GM10266 (cell line): ENCODE data around the gene NEURL1.

Experiments
- DNase-seq: peaks from one replicate; pipeline ENCODE4 v3.0.0; 2012; ENCODE audit errors: extremely low spot score
- TF ChIP-seq, protein P1 (sequence below): IDR thresholded peaks from 2 replicates; pipeline ENCODE4 v1.5.1; 2012; ENCODE audit warnings: mild to moderate bottlenecking, low read depth; ENCODE audit not compliant: control insufficient read depth, insufficient read depth; ENCODE audit errors: missing control alignments

NEURL1 gene

DNA sequence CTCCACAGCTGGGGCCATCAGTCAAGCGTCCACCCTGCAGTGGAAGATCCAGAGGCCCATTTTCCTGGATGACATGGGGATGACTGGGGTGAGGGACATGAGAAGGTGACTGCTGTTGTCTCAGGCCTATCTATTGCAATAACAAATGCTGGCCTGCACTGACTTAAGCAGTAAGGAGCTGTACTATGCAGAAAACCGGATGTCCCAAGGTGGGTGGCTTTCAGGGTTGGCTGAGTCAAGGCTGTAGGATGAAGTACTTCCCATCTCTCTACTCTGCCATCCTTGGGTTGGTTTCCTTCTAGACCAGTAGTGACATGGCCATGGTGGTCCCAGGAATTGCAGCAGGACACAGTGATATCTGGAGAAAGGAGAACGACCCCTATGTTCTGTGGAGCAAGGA lies 48.1 kb downstream of the NEURL1 start:
- DNase-seq = peak; percentile 5
- TF ChIP-seq, protein P1, sequence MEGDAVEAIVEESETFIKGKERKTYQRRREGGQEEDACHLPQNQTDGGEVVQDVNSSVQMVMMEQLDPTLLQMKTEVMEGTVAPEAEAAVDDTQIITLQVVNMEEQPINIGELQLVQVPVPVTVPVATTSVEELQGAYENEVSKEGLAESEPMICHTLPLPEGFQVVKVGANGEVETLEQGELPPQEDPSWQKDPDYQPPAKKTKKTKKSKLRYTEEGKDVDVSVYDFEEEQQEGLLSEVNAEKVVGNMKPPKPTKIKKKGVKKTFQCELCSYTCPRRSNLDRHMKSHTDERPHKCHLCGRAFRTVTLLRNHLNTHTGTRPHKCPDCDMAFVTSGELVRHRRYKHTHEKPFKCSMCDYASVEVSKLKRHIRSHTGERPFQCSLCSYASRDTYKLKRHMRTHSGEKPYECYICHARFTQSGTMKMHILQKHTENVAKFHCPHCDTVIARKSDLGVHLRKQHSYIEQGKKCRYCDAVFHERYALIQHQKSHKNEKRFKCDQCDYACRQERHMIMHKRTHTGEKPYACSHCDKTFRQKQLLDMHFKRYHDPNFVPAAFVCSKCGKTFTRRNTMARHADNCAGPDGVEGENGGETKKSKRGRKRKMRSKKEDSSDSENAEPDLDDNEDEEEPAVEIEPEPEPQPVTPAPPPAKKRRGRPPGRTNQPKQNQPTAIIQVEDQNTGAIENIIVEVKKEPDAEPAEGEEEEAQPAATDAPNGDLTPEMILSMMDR = no peak

DNA sequence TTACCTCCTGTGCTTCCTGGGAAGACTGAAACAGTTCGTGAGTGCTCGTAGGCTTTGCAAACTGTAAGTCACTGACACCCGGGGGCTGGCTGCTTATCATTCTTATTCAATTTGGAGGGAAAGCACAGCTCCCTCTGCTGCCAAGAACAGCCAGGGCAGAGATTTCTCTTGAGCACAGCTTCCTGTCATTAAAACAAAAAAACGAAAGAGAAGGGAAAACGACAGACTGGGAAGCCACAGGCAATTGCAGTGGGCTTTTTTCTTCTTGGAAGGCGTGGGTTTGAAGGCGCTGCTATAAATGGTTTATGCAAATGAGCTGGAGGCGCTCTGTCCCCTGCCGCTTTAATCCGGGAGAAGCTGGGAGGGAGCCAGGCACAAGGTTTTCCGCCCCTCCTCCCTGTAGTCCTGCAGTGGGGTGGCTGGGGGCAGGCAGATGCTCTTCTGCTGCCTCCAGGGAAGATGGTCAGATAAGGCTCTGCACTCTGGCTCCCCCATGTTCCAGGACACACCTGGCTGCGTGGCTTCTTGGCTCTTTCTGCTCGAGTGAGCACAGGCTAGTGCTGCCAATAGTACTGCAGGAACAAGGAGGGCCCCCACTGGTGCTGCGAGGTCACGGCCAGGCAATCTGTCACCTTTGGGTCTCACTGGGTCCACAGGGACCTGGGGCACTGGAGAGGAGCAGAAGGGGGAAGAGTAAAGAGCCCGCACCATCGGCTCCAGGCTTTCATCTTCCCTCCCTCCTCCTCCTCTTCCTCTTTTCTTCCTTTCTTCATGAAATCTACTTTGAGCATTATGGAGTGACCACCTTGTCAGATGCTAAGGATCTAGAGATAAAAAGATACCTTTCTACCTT lies 49.5 kb downstream of the NEURL1 start:
- TF ChIP-seq, protein P1 = peak; percentile 67
- DNase-seq = peak; percentile 47

DNA sequence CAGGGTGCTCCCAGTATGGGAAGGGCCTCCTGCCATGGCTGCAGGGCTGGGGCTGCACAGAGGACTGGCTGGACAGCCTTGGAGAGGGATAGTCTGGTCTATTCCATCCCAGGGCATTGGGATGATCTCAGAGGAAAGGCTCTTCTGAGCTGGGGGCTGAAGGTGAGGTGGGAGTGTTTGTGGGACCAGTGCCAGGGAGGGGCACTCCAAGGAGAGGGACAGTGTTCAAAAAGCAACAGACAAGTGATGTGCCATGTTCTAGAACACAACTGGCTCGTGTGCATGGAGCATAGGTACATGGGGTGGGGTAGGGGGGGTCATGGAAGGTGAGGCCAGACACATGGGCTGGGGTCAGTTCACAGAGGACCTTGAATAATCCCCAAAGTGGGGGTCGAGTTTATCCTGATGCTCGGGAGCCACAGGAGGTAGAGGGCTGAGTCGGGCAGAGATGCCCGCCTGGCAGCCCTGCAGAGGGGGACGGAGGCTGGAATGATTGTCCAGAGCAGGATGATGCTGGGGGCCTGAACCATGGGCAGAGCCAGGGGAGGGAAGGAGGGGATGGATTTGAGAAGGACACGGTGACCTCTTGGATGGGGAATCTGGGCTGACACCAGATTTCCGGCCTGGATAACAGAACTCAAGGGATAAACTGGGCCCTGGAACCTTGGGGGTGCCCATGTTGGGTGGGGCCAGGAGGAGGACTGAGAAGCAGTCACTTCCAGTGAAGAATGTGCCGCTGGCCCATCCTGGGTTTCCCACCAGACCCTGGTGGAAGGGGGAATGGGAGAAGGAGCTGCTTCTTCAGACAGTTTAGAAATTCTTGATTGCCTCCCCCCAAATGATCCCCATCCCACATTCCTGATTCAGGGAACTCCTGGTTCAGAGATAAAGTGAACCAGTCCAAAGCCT lies 50.4 kb downstream of the NEURL1 start:
- TF ChIP-seq, protein P1 = no peak
- DNase-seq = peak; percentile 5

DNA sequence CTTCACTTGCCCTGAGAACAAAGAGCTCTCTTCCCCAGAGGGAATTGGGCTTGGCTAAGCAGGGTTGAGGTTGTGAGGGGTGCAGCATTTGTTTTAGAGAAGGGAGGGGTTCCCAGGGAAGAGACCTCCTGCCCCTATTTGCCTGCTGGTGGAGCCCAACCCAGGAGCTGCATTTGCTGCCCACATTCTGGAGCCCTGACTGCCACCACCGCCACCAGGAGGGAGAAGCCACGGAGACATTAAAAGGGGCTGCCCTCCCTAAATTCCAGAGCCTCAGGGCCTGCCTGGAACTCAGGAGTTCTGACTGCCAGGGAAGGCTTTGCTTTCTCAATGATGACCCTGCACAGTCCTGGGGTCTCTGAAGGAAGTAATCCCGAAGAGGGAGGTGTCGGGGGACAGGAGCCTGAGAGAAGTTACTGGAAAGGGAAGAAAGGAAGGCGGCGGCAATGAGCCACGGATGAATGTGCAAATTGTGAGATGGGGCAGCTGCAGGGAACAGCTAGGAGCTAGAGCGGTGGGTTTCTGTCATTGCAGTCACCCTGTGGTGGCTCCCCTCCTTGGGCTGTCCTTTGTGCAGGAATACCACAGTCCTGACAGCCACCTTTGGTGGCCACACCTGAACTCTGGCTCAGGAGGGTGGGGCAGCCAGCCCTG lies 51.3 kb downstream of the NEURL1 start:
- TF ChIP-seq, protein P1 = no peak
- DNase-seq = no peak

DNA sequence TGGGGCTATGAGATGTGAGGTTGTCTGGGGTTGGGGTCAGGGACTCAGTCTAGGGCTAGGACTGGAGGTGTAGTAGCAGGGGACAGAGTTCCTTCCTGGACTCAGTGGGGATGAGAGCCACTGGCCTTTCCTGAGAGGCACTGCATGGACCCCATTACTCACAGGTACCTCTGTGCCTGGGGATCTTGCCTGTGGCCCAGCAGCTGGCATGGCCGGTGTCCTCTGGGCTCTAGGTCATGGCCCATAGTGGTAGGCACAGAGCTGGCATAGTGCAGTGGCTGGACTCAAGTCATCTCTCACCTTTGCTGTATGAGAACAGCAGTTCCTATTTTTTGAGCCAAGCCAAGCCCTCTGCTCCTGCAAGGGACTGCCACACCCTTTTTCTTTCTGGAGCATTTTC lies 51.9 kb downstream of the NEURL1 start:
- peak; percentile 4 for DNase-seq
- TF ChIP-seq, protein P1 = no peak

DNA sequence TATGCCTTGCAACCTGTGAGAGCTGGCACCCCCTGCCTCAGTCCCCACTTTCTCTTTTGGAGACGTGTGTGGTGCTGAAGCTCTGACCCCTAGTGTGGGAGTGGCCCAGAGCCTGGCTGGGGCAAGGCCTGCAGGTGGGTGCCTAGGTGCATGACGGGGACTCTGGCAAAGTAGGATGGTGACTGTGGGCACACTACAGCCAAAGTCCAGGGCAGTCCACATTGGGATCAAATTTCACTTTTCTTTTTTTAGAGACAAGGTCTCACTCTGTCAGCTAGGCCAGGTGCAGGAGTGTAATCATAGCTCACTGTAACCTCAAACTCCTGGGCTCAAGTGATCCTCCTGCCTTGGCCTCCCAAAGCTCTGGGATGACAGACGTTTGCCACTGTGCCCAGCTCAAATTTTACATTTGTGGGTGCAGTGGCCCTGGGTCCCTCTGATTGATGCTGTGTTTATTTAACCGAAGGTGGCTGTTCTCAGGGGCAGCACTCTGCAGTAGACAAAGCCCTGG lies 52.3 kb downstream of the NEURL1 start:
- no peak for DNase-seq
- TF ChIP-seq, protein P1 = no peak
